SU-DHL-6 (cell line): ENCODE results near the gene ADRB1.

ENCODE experiments used
- H2AFZ ChIP-seq: fragments of 200-600 bp; sonication (generic); 2 replicates; pipeline ENCODE4 v1.6.1; 2014; ENCODE audit warnings: low read depth, mild to moderate bottlenecking, moderate library complexity, mixed read lengths, antibody characterized with exemption, low read length; ENCODE audit not compliant: severe bottlenecking
- H3F3A ChIP-seq: fragments of 200-600 bp; shearing (Covaris generic); 2 replicates; pipeline ENCODE4 v1.6.0; 2016; ENCODE audit warnings: antibody characterized with exemption, mild to moderate bottlenecking; ENCODE audit not compliant: insufficient read depth
- H3K27ac ChIP-seq: fragments of 200-600 bp; sonication (generic); 2 replicates; pipeline ENCODE4 v1.5.1; 2016; ENCODE audit warnings: low read depth, mild to moderate bottlenecking, low read length, moderate library complexity, mixed read lengths
- H3K27me3 ChIP-seq: fragments of 200-600 bp; sonication (generic), shearing (Covaris generic); 2 replicates; pipeline ENCODE4 v1.6.0; 2014; ENCODE audit warnings: mild to moderate bottlenecking, low read length
- H3K36me3 ChIP-seq: fragments of 200-600 bp; sonication (generic); 2 replicates; pipeline ENCODE4 v1.6.1; 2014; ENCODE audit warnings: mild to moderate bottlenecking, low read length, mixed read lengths
- H3K4me2 ChIP-seq: fragments of 300-600, 200-600 bp; shearing (Covaris generic), sonication (generic); 2 replicates; pipeline ENCODE4 v1.6.0; 2014; ENCODE audit warnings: low read length, low read depth, mild to moderate bottlenecking; ENCODE audit not compliant: poor library complexity, severe bottlenecking
- H3K4me3 ChIP-seq: fragments of 200-600 bp; sonication (generic); 2 replicates; pipeline ENCODE4 v1.5.1; 2014; ENCODE audit warnings: antibody characterized with exemption, low read length, mild to moderate bottlenecking, mixed read lengths; ENCODE audit not compliant: insufficient read depth, poor library complexity, severe bottlenecking
- H3K79me2 ChIP-seq: fragments of 200-600 bp; sonication (generic); 2 replicates; pipeline ENCODE4 v1.6.1; 2014; ENCODE audit warnings: mild to moderate bottlenecking, low read length, moderate library complexity; ENCODE audit not compliant: insufficient read depth
- H3K9ac ChIP-seq: fragments of 200-600 bp; sonication (generic); 2 replicates; pipeline ENCODE4 v1.7.0; 2014; ENCODE audit warnings: mild to moderate bottlenecking, low read length
- H3K9me2 ChIP-seq: fragments of 200-600 bp; sonication (generic); replicated peaks from 2 replicates; pipeline ENCODE4 v1.6.1; 2014; ENCODE audit warnings: low read length; ENCODE audit not compliant: insufficient read depth
- H3K9me3 ChIP-seq: fragments of 200-600 bp; sonication (generic); 2 replicates; pipeline ENCODE4 v1.6.1; 2014; ENCODE audit warnings: low read length, mixed read lengths; ENCODE audit not compliant: insufficient read depth
- H4K20me1 ChIP-seq: fragments of 200-600 bp; sonication (generic); 2 replicates; pipeline ENCODE4 v1.6.1; 2014; ENCODE audit warnings: low read depth, mild to moderate bottlenecking, antibody characterized with exemption, low read length, moderate library complexity, mixed read lengths
- EZH2phosphoT487 ChIP-seq: fragments of 200-600 bp; sonication (generic), shearing (Covaris generic); conservative IDR thresholded peaks from 2 replicates; pipeline ENCODE4 v1.6.1; 2018; ENCODE audit warnings: mild to moderate bottlenecking, antibody characterized with exemption, low read length, moderate library complexity, mixed read lengths
- TF ChIP-seq, protein P1 (sequence below): fragments of 200-600 bp; sonication (generic); IDR thresholded peaks from one replicate; pipeline ENCODE4 v1.5.1; 2017; ENCODE audit warnings: antibody characterized with exemption, mild to moderate bottlenecking, low read length, moderate library complexity; ENCODE audit not compliant: insufficient read depth, poor library complexity, severe bottlenecking

Gene ADRB1

DNA sequence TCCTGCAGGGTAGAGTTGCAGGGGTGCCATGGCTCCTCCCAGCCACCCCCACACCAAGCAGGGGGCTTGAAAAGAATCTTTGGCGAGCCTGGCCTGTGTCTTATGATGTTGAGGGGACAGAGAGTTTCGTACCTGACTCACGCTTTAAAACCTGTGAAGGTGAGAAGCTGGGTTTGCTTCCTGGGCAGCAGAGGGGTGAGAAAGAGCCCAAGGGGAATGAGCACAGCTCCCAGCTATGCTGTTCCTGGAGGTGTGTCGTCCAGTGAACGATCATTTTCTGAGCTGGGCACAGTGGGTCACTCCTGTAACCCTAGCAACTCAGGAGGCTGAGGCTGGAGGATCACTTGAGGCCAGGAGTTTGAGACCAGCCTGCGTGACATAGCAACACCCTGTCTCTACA lies 13.5 kb upstream of the ADRB1 start:
- Histone ChIP-seq H3K4me2 (no peak overlapping the region), H3K9me3 (no peaks in the 10 kb centered on the region), H3K36me3 (no peaks in the 10 kb centered on the region), H3K4me3 (no peak overlapping the region), H3K79me2 (no peaks in the 10 kb centered on the region), H4K20me1 (no peaks in the 10 kb centered on the region), H2AFZ (no peak overlapping the region), H3K9me2 (no peaks in the 10 kb centered on the region), H3K27me3 (no peaks in the 10 kb centered on the region), H3F3A (no peaks in the 10 kb centered on the region), H3K27ac (no peak overlapping the region), H3K9ac (no peak overlapping the region)
- no peak for TF ChIP-seq EZH2phosphoT487
- TF ChIP-seq, protein P1, sequence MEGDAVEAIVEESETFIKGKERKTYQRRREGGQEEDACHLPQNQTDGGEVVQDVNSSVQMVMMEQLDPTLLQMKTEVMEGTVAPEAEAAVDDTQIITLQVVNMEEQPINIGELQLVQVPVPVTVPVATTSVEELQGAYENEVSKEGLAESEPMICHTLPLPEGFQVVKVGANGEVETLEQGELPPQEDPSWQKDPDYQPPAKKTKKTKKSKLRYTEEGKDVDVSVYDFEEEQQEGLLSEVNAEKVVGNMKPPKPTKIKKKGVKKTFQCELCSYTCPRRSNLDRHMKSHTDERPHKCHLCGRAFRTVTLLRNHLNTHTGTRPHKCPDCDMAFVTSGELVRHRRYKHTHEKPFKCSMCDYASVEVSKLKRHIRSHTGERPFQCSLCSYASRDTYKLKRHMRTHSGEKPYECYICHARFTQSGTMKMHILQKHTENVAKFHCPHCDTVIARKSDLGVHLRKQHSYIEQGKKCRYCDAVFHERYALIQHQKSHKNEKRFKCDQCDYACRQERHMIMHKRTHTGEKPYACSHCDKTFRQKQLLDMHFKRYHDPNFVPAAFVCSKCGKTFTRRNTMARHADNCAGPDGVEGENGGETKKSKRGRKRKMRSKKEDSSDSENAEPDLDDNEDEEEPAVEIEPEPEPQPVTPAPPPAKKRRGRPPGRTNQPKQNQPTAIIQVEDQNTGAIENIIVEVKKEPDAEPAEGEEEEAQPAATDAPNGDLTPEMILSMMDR, result no peak

DNA sequence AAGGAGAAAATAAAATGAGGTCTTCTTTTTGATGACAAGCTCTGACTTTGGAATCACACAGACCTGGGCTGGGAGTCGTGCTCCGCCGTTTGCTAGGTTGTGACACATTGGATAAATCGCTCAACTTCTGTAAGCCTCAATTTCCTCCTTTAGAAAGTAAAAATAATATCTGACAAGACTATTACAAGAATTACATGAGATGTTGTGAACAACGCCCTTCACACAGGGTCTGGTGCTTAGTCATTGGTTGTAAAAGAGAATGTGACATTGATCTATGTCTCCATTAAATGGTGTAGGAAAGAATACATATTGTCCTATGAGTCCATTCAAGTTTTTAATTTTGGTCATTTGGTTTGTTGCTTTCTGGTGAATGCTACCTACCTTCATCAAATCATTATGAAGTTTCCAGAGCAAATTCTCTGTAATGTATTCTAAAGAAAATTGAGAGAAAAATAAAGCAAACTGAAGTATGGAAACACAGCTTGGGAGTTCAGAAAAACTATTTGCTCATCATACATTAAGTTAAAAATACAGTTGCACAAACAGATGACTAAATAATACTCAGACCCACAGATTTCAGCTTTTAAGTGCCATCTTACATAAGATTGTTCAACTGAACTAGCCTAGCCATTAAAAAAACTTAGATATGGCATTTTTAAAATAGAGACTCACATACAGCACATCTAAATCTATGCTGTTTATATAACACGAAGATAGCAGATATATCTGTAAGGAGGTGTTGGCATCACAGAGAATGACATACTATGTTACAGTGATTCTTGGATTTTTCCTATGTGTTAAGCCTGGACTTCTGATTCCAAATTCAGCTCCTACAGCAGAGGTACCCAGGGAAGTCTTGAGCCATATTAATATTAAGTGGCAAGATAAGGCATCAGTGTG lies 12.3 kb upstream of the ADRB1 start:
- H3K79me2 ChIP-seq, result no peaks in the 10 kb centered on the region
- no peaks in the 10 kb centered on the region for H3K9me2 ChIP-seq
- H3K4me2 ChIP-seq, result no peak overlapping the region
- H4K20me1 ChIP-seq, result no peaks in the 10 kb centered on the region
- TF ChIP-seq EZH2phosphoT487, result no peak
- TF ChIP-seq, protein P1, result no peak
- H3K36me3 ChIP-seq, result no peaks in the 10 kb centered on the region
- H3K4me3 ChIP-seq, result no peak overlapping the region
- H3K27me3 ChIP-seq, result no peaks in the 10 kb centered on the region
- no peak overlapping the region for H2AFZ ChIP-seq
- no peak overlapping the region for H3K27ac ChIP-seq
- no peaks in the 10 kb centered on the region for H3K9me3 ChIP-seq
- no peak overlapping the region for H3K9ac ChIP-seq
- no peaks in the 10 kb centered on the region for H3F3A ChIP-seq

DNA sequence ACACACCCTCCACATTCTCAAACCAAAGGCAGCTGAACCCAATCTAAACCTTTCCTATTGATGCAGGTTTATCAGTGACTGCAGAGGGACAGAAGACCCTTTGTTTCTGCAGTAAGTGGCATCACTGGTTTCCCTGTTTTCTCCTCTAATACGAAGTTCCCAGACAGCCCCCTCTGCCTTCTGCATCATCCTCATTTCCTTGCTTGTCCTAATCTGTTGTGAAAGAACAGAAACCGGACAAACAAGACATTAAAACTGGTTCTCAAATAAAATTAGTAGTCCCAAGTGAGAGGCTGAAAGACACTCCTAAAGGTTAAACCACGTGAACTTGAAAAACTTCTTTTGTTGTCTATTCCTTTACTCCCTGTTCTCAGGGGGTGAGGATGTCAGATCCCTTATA lies 10.1 kb upstream of the ADRB1 start:
- H3K4me2 ChIP-seq, result no peak overlapping the region

More for the DNA sequence above, 10.1 kb upstream of the ADRB1 start:
- Histone ChIP-seq H3K79me2 (no peaks in the 10 kb centered on the region), H4K20me1 (no peaks in the 10 kb centered on the region), H3K9me3 (no peaks in the 10 kb centered on the region), H3K27ac (no peak overlapping the region), H3F3A (no peaks in the 10 kb centered on the region), H3K36me3 (no peaks in the 10 kb centered on the region), H3K9ac (no peak overlapping the region), H2AFZ (no peak overlapping the region), H3K4me3 (no peak overlapping the region), H3K27me3 (no peaks in the 10 kb centered on the region), H3K9me2 (no peaks in the 10 kb centered on the region)
- no peak for TF ChIP-seq EZH2phosphoT487
- TF ChIP-seq, protein P1, result no peak
